ENCODE results near the gene TIPARP. TPM values are rescaled to one million over a fixed set of nuclear protein-coding genes. Genes with fewer than 3 reads are reported as not detected.

TIPARP gene
- 26.5 and 29.7 TPM in 2 replicates for total RNA-seq

GRCh38 chr3:156674046-156674910 is at the start of gene TIPARP:
Gene TIPARP (plus strand): TSS chr3:156674590. CDS start chr3:156677698, 3,108 bp downstream.

Other genes with a start within 250 kb of the TIPARP start
- 247 and 304 TPM in 2 replicates for gene SSR3, start 119.5 kb upstream of the TIPARP start, total RNA-seq
- 0.50 and 5.1 TPM in 2 replicates for gene LEKR1, start 151.8 kb downstream of the TIPARP start, total RNA-seq

All from smooth muscle cell of trachea (primary cell).